Lower leg skin (tissue), 4 donors: ENCODE data around the gene NAV2. TPM values are rescaled to one million over a fixed set of nuclear protein-coding genes. Genes with fewer than 3 reads are reported as not detected.
A peak's percentile ranks its signal among the peaks of the same experiment; 100 is the strongest.

Source experiments
- DNase-seq, 2 donors: peaks; one replicate each; pipeline ENCODE4 v3.0.0-alpha.2; 2019; ENCODE audit warnings: low spot score in 2 of 2
- H3K4me3 ChIP-seq: fragments of 200-600 bp; sonication (generic); 2 replicates; pipeline ENCODE4 v1.5.1; 2017; ENCODE audit warnings: mild to moderate bottlenecking, low read depth; ENCODE audit not compliant: poor library complexity, severe bottlenecking
- POLR2A ChIP-seq, 2 donors: fragments of 450-650 bp; IDR thresholded peaks; one replicate each; pipeline ENCODE4 v1.6.1; 2016 to 2017; ENCODE audit warnings: antibody characterized with exemption in 2 of 2, mild to moderate bottlenecking in 1 of 2, moderate library complexity in 1 of 2
- WGBS, 2 donors: methylation state at CpG; one replicate each; pipeline ENCODE4 v1.1.5; 2018; 5-methylcytosine and 5-hydroxymethylcytosine counted together
- intact Hi-C: fragments of 100-400 bp; cut with DNase I; formaldehyde crosslinking; loops from one replicate; pipeline ENCODE4 v1.15.0; 2023; ENCODE audit warnings: low total_unique reads
- total RNA-seq, 4 donors: library from RNA; depleted of rRNA; stranded (reverse); fragments of >200 nt; gene quantifications; one replicate each; pipeline ENCODE4 v1.1.0, GENCODE V29; 2016
- TF ChIP-seq, protein P1 (sequence below), 3 donors: fragments of 450-650 bp; IDR thresholded peaks; one replicate each; pipeline ENCODE4 v1.5.1; 2016; ENCODE audit warnings: antibody characterized with exemption in 3 of 3, mild to moderate bottlenecking in 3 of 3, moderate library complexity in 2 of 3

NAV2 gene
- total RNA-seq, 4 donors from 2014 or later, result 5.8 to 30.7 (median 21.0) TPM

DNA sequence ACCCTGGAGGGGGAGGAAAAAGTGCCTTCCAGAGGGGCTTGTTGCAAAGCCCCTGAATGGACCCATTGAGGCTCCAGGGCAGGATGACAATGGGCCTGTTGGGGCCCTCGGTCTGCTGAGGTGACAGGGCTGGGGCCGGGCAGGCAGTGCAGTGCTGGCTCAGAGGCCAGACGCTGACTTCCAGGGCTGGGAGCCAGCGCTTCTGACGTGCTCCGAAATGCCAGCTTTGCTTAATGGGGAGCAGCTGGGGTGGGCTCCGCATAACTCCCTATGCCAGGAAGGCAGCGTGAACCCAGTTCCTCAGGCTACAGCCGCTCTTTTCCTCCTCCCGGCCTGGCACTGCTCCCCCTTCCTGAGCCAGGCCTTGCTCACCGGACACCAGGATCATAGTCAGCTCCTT lies 17.7 kb downstream of the NAV2 start:
- DNase-seq, result peak in 1 of 2 donors; percentile 84
- H3K4me3 ChIP-seq, result no peak overlapping the region
- TF ChIP-seq POLR2A (IDR thresholded peaks at IDR 0.05), result no peak
- TF ChIP-seq, protein P1, sequence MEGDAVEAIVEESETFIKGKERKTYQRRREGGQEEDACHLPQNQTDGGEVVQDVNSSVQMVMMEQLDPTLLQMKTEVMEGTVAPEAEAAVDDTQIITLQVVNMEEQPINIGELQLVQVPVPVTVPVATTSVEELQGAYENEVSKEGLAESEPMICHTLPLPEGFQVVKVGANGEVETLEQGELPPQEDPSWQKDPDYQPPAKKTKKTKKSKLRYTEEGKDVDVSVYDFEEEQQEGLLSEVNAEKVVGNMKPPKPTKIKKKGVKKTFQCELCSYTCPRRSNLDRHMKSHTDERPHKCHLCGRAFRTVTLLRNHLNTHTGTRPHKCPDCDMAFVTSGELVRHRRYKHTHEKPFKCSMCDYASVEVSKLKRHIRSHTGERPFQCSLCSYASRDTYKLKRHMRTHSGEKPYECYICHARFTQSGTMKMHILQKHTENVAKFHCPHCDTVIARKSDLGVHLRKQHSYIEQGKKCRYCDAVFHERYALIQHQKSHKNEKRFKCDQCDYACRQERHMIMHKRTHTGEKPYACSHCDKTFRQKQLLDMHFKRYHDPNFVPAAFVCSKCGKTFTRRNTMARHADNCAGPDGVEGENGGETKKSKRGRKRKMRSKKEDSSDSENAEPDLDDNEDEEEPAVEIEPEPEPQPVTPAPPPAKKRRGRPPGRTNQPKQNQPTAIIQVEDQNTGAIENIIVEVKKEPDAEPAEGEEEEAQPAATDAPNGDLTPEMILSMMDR (IDR thresholded peaks at IDR 0.05), result no peak
- intact Hi-C loops, result no loop called here
- 71 to 73% methylated on average over 8 to 9 of the region's 11 CpGs for WGBS, 2 donors

DNA sequence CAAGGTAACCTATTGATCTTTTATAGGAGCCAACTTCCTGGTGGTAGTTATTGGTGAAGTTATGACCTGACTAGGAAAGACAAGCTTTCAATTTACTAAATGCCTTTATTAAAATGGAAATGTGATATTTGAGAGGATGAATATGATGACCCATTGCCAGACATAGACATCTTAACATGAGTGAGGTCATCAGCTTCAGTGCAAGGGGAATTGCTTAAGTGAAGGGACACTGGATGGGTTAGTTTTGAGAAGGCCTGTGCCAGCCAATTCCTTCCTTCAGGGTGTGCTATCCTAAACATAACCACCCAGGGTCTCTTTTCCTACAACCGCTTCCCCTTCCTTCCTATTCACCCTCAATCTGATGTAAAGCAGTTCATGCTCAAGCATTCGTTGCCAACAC lies 21.5 kb downstream of the NAV2 start:
- intact Hi-C loops, result no loop called here
- WGBS, 2 donors, result 91 to 96% methylated on average over 2 of the region's 2 CpGs
- TF ChIP-seq, protein P1 (IDR thresholded peaks at IDR 0.05), result no peak
- TF ChIP-seq POLR2A (IDR thresholded peaks at IDR 0.05), result no peak
- H3K4me3 ChIP-seq, result no peak overlapping the region
- DNase-seq, result no peak

DNA sequence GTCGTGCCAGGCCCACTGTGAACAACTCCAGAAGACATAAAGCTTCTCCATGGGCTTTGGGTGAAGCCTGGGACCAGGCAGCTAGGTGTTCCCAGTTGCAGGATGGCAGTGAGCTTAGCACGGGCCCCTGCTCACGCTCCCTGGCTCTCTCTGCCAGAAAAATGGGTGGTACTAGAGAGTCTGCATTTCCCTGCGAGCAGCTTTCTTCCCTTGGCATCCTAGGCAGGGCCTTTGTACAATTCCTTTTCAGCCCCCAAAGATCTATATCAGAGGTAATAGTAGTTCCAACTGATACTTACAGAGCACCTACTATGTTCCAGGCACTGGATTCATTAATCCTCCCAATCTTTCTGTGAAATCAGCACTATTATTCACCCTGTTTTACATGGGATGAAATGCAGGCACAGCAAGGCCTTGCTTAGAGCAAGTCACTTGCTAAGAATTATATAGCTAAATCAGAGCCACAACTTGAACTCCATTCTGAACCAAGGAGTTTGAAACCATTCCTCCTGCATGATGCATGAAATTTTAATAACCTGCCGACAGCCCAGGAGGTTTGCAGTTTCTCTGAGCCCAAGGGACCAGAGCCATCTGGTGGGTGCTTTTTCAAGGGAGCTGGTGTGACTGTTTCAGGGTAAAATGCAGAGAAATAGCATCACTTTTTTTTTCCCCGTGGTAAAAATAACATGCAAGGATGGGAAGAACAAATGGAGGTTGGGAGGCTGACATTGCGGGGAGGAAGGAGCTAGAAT lies 22.7 kb downstream of the NAV2 start:
- intact Hi-C loops, result no loop called here
- WGBS, 2 donors, result 77 to 78% methylated on average over 7 of the region's 7 CpGs

DNA sequence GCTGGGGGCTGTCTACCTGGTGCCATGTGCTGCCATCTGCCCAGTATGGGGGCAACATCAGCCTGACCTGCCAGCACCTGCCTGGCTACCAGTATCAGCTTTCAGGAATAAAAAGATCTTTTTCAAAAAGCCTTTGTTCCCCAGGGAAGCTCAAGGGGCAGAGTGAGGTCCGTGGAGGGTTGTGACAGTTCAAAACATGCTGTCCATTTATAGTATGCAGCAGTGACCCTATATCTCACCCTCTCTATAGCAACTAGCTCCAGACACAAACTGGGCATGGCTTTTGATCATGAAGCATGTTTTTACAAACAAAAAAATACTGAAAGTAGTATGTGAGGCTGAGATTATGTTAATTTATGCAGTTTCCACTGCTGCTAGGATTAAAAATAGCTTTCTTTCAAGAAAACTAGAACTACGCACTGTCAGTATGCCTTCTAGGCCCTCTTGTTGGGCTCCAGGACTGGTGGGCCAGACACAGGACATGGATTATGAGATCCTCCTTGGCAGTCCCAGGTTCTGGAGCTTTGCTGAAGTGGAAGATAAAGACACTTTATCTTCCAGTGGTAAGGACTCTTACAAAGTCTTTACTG lies 23.4 kb downstream of the NAV2 start:
- no peak overlapping the region for H3K4me3 ChIP-seq
- DNase-seq, result no peak
- WGBS, 2 donors, result 81 to 87% methylated on average over 2 of the region's 2 CpGs
- intact Hi-C loops, result no loop called here
- TF ChIP-seq, protein P1 (IDR thresholded peaks at IDR 0.05), result no peak
- TF ChIP-seq POLR2A (IDR thresholded peaks at IDR 0.05), result no peak

More for the DNA sequence above, 22.7 kb downstream of the NAV2 start:
- no peak overlapping the region for H3K4me3 ChIP-seq
- no peak for DNase-seq
- TF ChIP-seq POLR2A (IDR thresholded peaks at IDR 0.05), result no peak
- TF ChIP-seq, protein P1 (IDR thresholded peaks at IDR 0.05), result no peak

DNA sequence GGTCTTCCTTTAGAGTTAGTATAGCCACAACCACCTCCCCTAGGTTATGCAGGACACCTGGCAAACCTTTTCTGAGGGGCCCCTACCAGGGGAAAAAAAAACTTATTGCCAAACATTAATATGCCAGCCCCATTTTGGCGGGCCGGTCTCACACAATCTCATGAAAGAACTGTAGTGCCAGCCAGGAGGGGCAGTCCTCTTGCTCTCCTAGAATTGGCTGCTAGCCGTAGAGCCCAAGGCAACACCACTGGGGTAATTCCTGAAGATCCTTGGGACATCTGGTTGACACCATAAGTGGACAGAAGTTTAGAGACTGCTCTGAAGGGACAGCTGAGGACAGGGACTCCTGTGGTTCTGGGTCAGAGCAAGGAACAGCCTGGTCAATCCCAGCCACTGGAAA lies 24.2 kb downstream of the NAV2 start:
- intact Hi-C loops, result no loop called here
- no peak for DNase-seq
- WGBS, 2 donors, result 81 to 100% methylated on average over 3 of the region's 3 CpGs
- TF ChIP-seq, protein P1 (IDR thresholded peaks at IDR 0.05), result no peak
- TF ChIP-seq POLR2A (IDR thresholded peaks at IDR 0.05), result no peak
- no peak overlapping the region for H3K4me3 ChIP-seq
